Activated CD4-positive, alpha-beta T cell treated with anti-CD3 and anti-CD28 coated beads, Interleukin-10, Interleukin-2, amounts not matched to agents 100 ng/mL and 50 ng/mL, durations not matched to agents 16 hours and 8 hours (primary cell): Measurements from ENCODE around the gene RUVBL2.
"Not testable (repeated sequence)": the region's sequence is repeated elsewhere in the genome, so short reads cannot be mapped to it uniquely, and the experiment has no call there.

Source experiments
- DNase-seq: peaks from one replicate; pipeline ENCODE4 v3.0.0-alpha.2; 2020

RUVBL2 gene

GRCh38 chr19:49018388-49019241, 24.9 kb downstream of the RUVBL2 start:
- peak; percentile 26 for DNase-seq

- DNase-seq = peak; percentile 70
Measured at GRCh38 chr19:49019242-49019932, 25.7 kb downstream of the RUVBL2 start.

- no peak for DNase-seq
Measured at GRCh38 chr19:49020342-49020741, 26.7 kb downstream of the RUVBL2 start.

- DNase-seq = peak; percentile 39
Measured at GRCh38 chr19:49020931-49021895, 27.5 kb downstream of the RUVBL2 start.

GRCh38 chr19:49022116-49022515, 28.4 kb downstream of the RUVBL2 start:
- DNase-seq = no peak

- not testable (repeated sequence) for DNase-seq
Measured at GRCh38 chr19:49024233-49024632, 30.5 kb downstream of the RUVBL2 start, which contains the start of gene CGB3. Gene CGB3, minus strand, starts transcription at chr19:49024333. Its CDS starts 362 bp downstream, at chr19:49023971.

- DNase-seq = not testable (repeated sequence)
Measured at GRCh38 chr19:49025088-49025487, 31.4 kb downstream of the RUVBL2 start.

GRCh38 chr19:49025599-49025998, 31.9 kb downstream of the RUVBL2 start:
- DNase-seq = not testable (repeated sequence)

- not testable (repeated sequence) for DNase-seq
Measured at GRCh38 chr19:49028686-49029085, 35.0 kb downstream of the RUVBL2 start.

- DNase-seq = not testable (repeated sequence)
Measured at GRCh38 chr19:49029749-49030148, 36.1 kb downstream of the RUVBL2 start.

GRCh38 chr19:49030323-49030722, 36.6 kb downstream of the RUVBL2 start:
- DNase-seq = not testable (repeated sequence)

- DNase-seq = peak; percentile 92
Measured at GRCh38 chr19:49031642-49032301, 38.1 kb downstream of the RUVBL2 start, which contains the start of gene CGB2. Gene CGB2, plus strand, starts transcription at chr19:49031890. Its CDS starts 206 bp downstream, at chr19:49032096.

GRCh38 chr19:49036815-49037214, 43.1 kb downstream of the RUVBL2 start, which contains the start of gene CGB1:
Gene CGB1, minus strand, starts transcription at chr19:49036895. Its CDS starts 184 bp downstream, at chr19:49036711.
- peak; percentile 79 for DNase-seq

- DNase-seq = not testable (repeated sequence)
Measured at GRCh38 chr19:49038111-49038510, 44.4 kb downstream of the RUVBL2 start.

- not testable (repeated sequence) for DNase-seq
Measured at GRCh38 chr19:49038557-49039276, 45.0 kb downstream of the RUVBL2 start.

- not testable (repeated sequence) for DNase-seq
Measured at GRCh38 chr19:49039736-49040135, 46.0 kb downstream of the RUVBL2 start.

GRCh38 chr19:49042177-49042576, 48.5 kb downstream of the RUVBL2 start:
- no peak for DNase-seq

GRCh38 chr19:49042666-49043065, 49.0 kb downstream of the RUVBL2 start:
- not testable (repeated sequence) for DNase-seq

GRCh38 chr19:49043548-49043947, 49.9 kb downstream of the RUVBL2 start, which contains the start of gene CGB5:
Gene CGB5, plus strand, starts transcription at chr19:49043848. Its CDS starts 362 bp downstream, at chr19:49044210.
- DNase-seq = not testable (repeated sequence)

GRCh38 chr19:49049011-49049410, 55.3 kb downstream of the RUVBL2 start, which contains the start of gene CGB8:
Gene CGB8, minus strand, starts transcription at chr19:49049111. Its CDS starts 372 bp downstream, at chr19:49048739.
- not testable (repeated sequence) for DNase-seq

- not testable (repeated sequence) for DNase-seq
Measured at GRCh38 chr19:49049834-49050233, 56.1 kb downstream of the RUVBL2 start.
